ENCODE measurements around the gene RPL36. TPM values are rescaled to one million over a fixed set of nuclear protein-coding genes. Genes with fewer than 3 reads are reported as not detected.
A peak's percentile ranks its signal among the peaks of the same experiment; 100 is the strongest.

The RPL36 gene
- total RNA-seq, 1 donor from 2014 or later: 778 TPM

DNA sequence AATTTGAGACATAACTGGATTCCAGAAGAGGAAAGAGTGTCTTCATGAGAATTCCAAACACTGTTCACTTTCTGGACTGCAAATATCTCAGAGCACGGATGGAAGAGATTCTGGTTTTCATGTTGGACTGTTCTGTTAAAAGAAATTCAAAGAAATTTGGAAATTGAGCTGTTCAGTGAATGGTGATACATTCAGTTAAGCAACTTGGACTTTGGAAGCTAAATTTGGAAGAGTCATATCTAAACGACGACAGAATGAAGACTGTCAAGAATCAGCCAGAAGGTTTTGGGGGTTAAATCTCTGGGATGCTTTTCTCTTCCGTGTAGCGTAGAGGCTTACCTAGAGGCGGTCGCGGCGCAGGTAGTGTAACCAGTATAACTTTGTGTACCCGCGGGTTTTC is 41.6 kb upstream of the RPL36 start:
- Histone ChIP-seq H3K4me3 (no peak overlapping the region), H3K36me3 (peaks cover 18% of the 10 kb centered on the region), H3K27ac (no peak overlapping the region), H3K4me2 (no peak overlapping the region), H4K20me1 (ENCODE audit: low read depth) (peaks cover 47% of the 10 kb centered on the region), H3K4me1 (no peaks in the 10 kb centered on the region), H3K27me3 (no peaks in the 10 kb centered on the region), H3K79me2 (ENCODE audit: low read depth) (peaks cover 45% of the 10 kb centered on the region), H2AFZ (replicated peaks) (no peak overlapping the region), H3K9me3 (ENCODE audit: low read depth) (no peaks in the 10 kb centered on the region), H3F3A (ENCODE audit: low read depth) (peaks cover 7% of the 10 kb centered on the region), H3K9ac (no peak overlapping the region)
- no peak overlapping the region for H3K27ac Mint-ChIP-seq
- TF ChIP-seq EZH2phosphoT487 (IDR thresholded peaks at IDR 0.05) (no peak), EZH2 (IDR thresholded peaks at IDR 0.05) (no peak)
- TF ChIP-seq, protein P1, sequence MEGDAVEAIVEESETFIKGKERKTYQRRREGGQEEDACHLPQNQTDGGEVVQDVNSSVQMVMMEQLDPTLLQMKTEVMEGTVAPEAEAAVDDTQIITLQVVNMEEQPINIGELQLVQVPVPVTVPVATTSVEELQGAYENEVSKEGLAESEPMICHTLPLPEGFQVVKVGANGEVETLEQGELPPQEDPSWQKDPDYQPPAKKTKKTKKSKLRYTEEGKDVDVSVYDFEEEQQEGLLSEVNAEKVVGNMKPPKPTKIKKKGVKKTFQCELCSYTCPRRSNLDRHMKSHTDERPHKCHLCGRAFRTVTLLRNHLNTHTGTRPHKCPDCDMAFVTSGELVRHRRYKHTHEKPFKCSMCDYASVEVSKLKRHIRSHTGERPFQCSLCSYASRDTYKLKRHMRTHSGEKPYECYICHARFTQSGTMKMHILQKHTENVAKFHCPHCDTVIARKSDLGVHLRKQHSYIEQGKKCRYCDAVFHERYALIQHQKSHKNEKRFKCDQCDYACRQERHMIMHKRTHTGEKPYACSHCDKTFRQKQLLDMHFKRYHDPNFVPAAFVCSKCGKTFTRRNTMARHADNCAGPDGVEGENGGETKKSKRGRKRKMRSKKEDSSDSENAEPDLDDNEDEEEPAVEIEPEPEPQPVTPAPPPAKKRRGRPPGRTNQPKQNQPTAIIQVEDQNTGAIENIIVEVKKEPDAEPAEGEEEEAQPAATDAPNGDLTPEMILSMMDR (IDR thresholded peaks at IDR 0.05): no peak
- no peak overlapping the region for H3K4me3 Mint-ChIP-seq
- no peaks in the 10 kb centered on the region for H3K4me1 Mint-ChIP-seq
- no peak for DNase-seq (ENCODE audit: low spot score)
- H3K27me3 Mint-ChIP-seq (ENCODE audit: insufficient read depth, low read depth): no peaks in the 10 kb centered on the region
- H3K36me3 Mint-ChIP-seq: peaks cover 58% of the 10 kb centered on the region
- no peaks in the 10 kb centered on the region for H3K9me3 Mint-ChIP-seq

DNA sequence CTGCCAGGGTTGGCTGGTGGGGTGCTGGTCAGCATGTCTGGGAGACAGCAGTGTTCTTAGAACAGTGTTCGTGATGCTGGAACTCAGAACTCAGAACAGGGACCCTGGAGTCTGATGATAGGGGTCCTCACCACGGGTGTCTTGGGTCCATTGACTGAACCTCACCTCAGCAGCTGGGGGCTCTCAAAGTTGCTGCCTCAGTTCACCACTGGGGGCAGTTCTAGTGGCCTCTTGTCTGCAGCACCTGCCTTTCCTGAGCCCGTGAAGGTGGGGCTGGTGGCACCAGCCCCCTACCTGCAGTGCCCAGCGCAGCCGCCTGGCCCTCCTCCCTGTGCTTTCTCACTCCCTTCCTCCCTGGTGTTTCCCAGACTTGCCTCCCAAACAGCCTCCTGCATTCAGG is 38.7 kb upstream of the RPL36 start:
- no peak overlapping the region for H3K9ac ChIP-seq
- peaks cover 56% of the 10 kb centered on the region for H3K36me3 Mint-ChIP-seq
- TF ChIP-seq EZH2 (IDR thresholded peaks at IDR 0.05) (no peak), EZH2phosphoT487 (IDR thresholded peaks at IDR 0.05) (no peak)
- TF ChIP-seq, protein P1 (IDR thresholded peaks at IDR 0.05): no peak
- no peaks in the 10 kb centered on the region for H3K27me3 Mint-ChIP-seq (ENCODE audit: insufficient read depth, low read depth)
- H3K36me3 ChIP-seq: peaks cover 12% of the 10 kb centered on the region
- H3K27me3 ChIP-seq: no peaks in the 10 kb centered on the region
- DNase-seq (ENCODE audit: low spot score): no peak
- no peaks in the 10 kb centered on the region for H3K4me1 ChIP-seq
- no peak overlapping the region for H3K4me3 Mint-ChIP-seq
- H4K20me1 ChIP-seq (ENCODE audit: low read depth): peaks cover 21% of the 10 kb centered on the region
- H3K4me2 ChIP-seq: no peak overlapping the region
- H3K27ac Mint-ChIP-seq: no peak overlapping the region
- H2AFZ ChIP-seq (replicated peaks): no peak overlapping the region
- no peaks in the 10 kb centered on the region for H3K4me1 Mint-ChIP-seq
- no peaks in the 10 kb centered on the region for H3K9me3 Mint-ChIP-seq
- H3F3A ChIP-seq (ENCODE audit: low read depth): peaks cover 10% of the 10 kb centered on the region
- no peaks in the 10 kb centered on the region for H3K9me3 ChIP-seq (ENCODE audit: low read depth)
- H3K79me2 ChIP-seq (ENCODE audit: low read depth): peaks cover 16% of the 10 kb centered on the region
- H3K4me3 ChIP-seq: no peak overlapping the region
- H3K27ac ChIP-seq: no peak overlapping the region

DNA sequence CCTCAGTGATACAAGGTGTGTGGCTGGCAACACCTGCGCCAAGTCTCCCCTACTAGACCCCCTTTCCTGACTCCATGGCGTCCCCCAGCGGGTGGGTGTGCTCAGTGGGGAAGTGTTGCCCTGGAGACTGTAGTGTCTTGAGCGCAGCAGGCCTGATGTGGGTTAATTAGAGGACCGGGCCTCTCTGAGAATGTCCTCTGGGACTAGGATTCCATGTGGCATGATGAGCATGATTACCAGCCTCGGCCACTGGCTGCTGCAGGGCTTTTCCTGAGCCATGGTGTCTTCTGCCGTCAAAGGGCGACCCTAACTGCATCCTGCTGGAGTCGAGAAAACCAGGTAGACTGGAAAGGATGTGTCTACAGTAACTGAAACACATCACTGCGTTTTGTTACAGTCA is 37.8 kb upstream of the RPL36 start:
- Histone ChIP-seq H3K79me2 (ENCODE audit: low read depth) (peaks cover 7% of the 10 kb centered on the region), H3K36me3 (peaks cover 12% of the 10 kb centered on the region), H2AFZ (replicated peaks) (no peak overlapping the region), H3K9ac (no peak overlapping the region), H3K4me2 (no peak overlapping the region), H3K4me1 (no peaks in the 10 kb centered on the region), H3K27ac (no peak overlapping the region), H3K27me3 (no peaks in the 10 kb centered on the region), H3K4me3 (no peak overlapping the region), H3F3A (ENCODE audit: low read depth) (peaks cover 10% of the 10 kb centered on the region), H4K20me1 (ENCODE audit: low read depth) (peaks cover 15% of the 10 kb centered on the region), H3K9me3 (ENCODE audit: low read depth) (no peaks in the 10 kb centered on the region)
- Mint-ChIP-seq H3K36me3 (peaks cover 51% of the 10 kb centered on the region), H3K4me1 (no peaks in the 10 kb centered on the region), H3K27me3 (ENCODE audit: insufficient read depth, low read depth) (no peaks in the 10 kb centered on the region), H3K4me3 (peak overlapping the region; percentile 46), H3K9me3 (no peaks in the 10 kb centered on the region), H3K27ac (no peak overlapping the region)
- no peak for DNase-seq (ENCODE audit: low spot score)
- TF ChIP-seq EZH2 (IDR thresholded peaks at IDR 0.05) (no peak), EZH2phosphoT487 (IDR thresholded peaks at IDR 0.05) (no peak)
- TF ChIP-seq, protein P1 (IDR thresholded peaks at IDR 0.05): no peak

All from neural progenitor cell (in vitro differentiated cells).